ENCODE measurements around the gene COL28A1.

Gene COL28A1

DNA sequence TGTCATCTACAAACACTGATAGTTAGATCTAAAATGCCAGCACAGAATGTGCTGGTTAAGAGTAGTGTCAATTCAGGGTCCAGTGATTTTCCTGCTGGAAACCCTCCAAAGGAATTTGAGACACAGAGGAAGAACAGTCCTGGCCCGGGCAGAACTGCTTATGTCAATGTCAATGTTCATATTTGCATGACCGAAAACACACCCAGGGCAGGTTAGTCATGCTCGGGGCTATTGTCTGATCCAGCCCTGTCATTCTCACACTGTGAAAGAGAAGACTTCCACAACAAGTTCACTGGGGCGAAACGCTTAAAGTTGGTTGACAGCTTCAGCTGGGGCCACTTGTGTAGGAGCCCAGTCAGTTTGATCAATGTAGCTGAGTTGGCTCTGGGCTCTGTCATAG is 214.0 kb downstream of the COL28A1 start:
- DNase-seq: peak in 1 of 2 donors; percentile 3

DNA sequence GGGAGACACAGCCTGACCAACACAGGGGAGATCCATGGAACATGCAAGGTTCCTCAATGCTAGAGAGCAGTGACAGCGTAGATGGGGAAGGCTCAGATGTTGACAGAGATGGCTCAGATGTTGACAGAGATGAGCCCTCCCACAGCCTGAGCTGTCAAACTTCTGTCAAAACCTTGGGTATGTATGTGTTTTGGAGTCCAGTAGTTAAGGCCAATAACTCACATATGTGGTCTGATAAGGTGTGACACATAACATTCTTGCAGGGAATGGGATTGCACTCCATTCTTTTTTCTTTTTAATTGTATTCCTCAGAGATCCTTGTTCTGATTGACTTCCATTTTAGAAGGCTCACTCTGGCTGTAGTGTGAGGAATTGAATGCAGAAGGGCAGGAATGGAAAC is 217.1 kb downstream of the COL28A1 start:
- DNase-seq: no peak

DNA sequence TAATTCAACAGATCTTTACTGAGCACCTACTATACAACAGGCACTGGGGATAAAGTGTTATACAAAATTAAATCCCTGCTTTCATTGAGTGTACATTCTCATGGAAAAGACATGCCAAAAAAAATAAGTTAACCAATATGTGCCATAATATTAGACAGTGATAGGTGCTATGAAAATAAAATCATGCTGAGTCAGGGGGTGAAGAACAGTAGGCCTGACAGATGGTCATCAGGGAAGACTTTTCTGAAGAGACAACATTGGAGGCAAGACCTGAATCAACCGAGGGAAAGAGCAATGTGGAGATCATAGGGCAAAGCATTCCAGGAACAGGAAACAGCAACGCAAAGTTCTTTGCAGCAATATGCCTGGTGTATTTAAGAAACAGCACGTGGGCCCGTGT is 217.8 kb downstream of the COL28A1 start:
- DNase-seq: no peak

DNA sequence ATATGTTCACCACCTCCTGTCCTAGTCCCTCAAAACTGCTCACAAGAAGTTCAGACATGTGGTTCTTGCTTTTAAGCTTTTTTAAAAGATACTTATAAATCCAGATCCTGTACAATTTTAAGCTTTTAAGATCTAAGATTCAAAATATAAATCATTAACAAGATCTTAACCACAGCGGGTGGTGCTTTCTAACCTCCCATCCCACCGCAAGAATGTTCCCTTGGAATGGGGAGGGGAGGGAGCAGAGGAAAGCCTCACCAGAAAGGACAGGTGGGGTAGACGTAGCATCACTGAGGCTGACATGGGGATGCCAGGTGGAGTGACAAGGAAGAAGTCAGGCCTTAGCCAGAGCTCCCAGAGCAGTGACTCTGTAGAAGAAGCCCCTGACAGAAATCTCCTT is 219.8 kb downstream of the COL28A1 start:
- no peak for DNase-seq

DNA sequence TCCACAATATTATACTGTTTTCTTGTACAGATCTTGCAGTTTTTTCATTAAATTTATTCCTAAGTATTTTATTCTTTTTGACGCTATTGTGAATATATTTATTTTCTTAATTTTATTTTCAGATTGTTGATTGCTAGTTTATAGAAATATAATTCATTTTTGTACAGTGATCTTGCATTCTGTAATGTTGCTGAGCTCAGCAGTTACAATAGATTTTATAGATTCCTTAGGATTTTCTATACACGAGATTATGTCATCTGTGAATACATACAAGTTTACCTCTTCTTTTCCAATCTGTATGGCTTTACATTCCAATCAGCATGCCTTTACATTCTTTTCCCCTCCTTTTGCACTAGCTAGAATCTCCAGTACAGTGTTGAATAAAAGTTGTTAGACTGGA is 223.3 kb downstream of the COL28A1 start:
- DNase-seq: no peak

DNA sequence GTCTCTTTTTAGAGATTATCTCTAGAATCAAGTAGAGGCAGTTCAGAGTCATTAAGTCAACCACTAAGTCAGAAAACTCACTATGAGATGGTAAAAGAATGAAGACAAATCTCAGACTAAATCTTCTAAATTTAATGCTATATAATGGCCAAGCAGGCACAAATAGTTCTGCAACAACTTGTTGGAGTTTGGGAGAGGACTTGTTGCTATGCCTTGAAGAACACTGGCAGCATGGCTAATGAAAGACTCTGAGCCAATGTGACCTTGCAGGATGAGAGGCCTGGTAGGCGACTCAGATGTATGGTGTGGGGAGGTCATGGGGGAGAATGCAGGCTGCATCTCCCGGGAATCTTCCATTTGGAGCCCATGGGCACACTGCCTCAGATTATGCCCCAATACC is 224.7 kb downstream of the COL28A1 start:
- DNase-seq: no peak

DNA sequence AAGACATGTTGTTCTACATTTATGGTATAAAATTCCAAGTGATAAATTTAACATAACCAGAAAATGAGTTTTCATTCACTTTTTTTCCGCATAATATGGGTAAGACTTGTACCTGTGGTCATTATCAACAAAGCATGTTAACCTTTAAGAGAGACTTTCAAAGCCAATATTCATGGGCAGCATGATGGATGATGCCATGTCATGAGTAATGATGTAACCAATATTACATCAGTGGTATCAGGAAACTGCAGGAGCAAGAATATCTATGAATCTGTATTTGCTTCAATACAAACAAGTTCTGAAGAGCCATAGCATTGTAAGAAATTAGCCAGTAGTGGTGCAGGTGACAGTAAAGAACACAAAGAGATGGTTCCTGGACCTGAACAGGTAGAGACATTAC is 226.5 kb downstream of the COL28A1 start:
- no peak for DNase-seq
